Measurements from ENCODE around the gene MARCHF3. TPM values are rescaled to one million over a fixed set of nuclear protein-coding genes. Genes with fewer than 3 reads are reported as not detected.
"Not testable (repeated sequence)": the region's sequence is repeated elsewhere in the genome, so short reads cannot be mapped to it uniquely, and the experiment has no call there.

MARCHF3 gene
- total RNA-seq, 1 experiment from 2014 or later = 1.1 TPM

DNA sequence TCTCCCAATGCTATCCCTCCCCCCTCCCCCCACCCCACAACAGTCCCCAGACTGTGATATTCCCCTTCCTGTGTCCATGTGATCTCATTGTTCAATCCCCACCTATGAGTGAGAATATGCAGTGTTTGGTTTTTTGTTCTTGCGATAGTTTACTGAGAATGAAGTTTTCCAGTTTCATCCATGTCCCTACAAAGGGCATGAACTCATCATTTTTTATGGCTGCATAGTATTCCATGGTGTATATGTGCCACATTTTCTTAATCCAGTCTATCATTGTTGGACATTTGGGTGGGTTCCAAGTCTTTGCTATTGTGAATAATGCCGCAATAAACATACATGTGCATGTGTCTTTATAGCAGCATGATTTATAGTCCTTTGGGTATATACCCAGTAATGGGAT lies 139.9 kb downstream of the MARCHF3 start:
- H3K4me3 ChIP-seq (ENCODE audit: low read depth, low read length, poor library complexity, severe bottlenecking); H3K27me3 ChIP-seq (replicated peaks; ENCODE audit: insufficient read depth, low read depth, low read length, poor library complexity); H3K9me3 ChIP-seq (ENCODE audit: low read depth, low read length, poor library complexity, severe bottlenecking); intact Hi-C loops (cut with micrococcal nuclease; ENCODE audit: unreplicated experiment); H3K36me3 ChIP-seq (ENCODE audit: insufficient read depth, low read length, poor library complexity, severe bottlenecking); H3K4me1 ChIP-seq (ENCODE audit: insufficient read depth, low read length, poor library complexity, severe bottlenecking); H3K27ac ChIP-seq (ENCODE audit: low read depth, low read length, poor library complexity, severe bottlenecking); POLR2A ChIA-PET (ENCODE audit: low non-redundant PET); DNase-seq (ENCODE audit: low spot score); CTCF ChIA-PET; BruUV-seq (replicated peaks): not testable (repeated sequence)

DNA sequence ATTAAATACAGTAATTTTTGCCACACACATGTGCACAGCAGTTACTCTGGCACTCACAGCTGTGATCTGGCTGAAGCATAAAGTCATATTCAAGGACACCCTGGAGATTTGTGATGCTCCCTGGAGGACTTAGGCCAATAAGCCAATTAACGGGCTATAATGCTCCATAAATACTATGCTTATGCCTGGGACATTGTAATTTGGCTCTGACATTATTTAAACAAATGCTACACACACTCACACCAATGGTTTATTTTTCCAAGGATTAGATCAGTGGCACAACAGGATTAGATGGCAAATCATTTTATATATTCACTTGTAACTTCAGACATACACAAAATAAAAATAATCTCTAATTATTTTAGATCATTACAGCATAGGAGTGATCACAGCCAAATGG lies 142.2 kb downstream of the MARCHF3 start:
- no TSS peak for BruUV-seq (replicated peaks)
- intact Hi-C loops (cut with micrococcal nuclease; ENCODE audit: unreplicated experiment) = no loop called here
- H3K27ac ChIP-seq (ENCODE audit: low read depth, low read length, poor library complexity, severe bottlenecking) = no peak overlapping the region
- no peaks in the 10 kb centered on the region for H3K9me3 ChIP-seq (ENCODE audit: low read depth, low read length, poor library complexity, severe bottlenecking)
- DNase-seq (ENCODE audit: low spot score) = peak; percentile 43
- no peak overlapping the region for H3K4me3 ChIP-seq (ENCODE audit: low read depth, low read length, poor library complexity, severe bottlenecking)
- no peaks in the 10 kb centered on the region for H3K27me3 ChIP-seq (replicated peaks; ENCODE audit: insufficient read depth, low read depth, low read length, poor library complexity)
- CTCF ChIA-PET = no interaction called here
- peaks cover 7% of the 10 kb centered on the region for H3K4me1 ChIP-seq (ENCODE audit: insufficient read depth, low read length, poor library complexity, severe bottlenecking)
- TF ChIP-seq, protein P1, sequence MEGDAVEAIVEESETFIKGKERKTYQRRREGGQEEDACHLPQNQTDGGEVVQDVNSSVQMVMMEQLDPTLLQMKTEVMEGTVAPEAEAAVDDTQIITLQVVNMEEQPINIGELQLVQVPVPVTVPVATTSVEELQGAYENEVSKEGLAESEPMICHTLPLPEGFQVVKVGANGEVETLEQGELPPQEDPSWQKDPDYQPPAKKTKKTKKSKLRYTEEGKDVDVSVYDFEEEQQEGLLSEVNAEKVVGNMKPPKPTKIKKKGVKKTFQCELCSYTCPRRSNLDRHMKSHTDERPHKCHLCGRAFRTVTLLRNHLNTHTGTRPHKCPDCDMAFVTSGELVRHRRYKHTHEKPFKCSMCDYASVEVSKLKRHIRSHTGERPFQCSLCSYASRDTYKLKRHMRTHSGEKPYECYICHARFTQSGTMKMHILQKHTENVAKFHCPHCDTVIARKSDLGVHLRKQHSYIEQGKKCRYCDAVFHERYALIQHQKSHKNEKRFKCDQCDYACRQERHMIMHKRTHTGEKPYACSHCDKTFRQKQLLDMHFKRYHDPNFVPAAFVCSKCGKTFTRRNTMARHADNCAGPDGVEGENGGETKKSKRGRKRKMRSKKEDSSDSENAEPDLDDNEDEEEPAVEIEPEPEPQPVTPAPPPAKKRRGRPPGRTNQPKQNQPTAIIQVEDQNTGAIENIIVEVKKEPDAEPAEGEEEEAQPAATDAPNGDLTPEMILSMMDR (conservative IDR thresholded peaks at IDR 0.05; ENCODE audit: low read depth, low read length) = no peak
- TF ChIP-seq EZH2 (IDR thresholded peaks at IDR 0.05; ENCODE audit: borderline replicate concordance, low read depth, low read length, poor library complexity, severe bottlenecking) = no peak
- POLR2A ChIA-PET (ENCODE audit: low non-redundant PET) = no interaction called here
- H3K36me3 ChIP-seq (ENCODE audit: insufficient read depth, low read length, poor library complexity, severe bottlenecking) = no peaks in the 10 kb centered on the region

DNA sequence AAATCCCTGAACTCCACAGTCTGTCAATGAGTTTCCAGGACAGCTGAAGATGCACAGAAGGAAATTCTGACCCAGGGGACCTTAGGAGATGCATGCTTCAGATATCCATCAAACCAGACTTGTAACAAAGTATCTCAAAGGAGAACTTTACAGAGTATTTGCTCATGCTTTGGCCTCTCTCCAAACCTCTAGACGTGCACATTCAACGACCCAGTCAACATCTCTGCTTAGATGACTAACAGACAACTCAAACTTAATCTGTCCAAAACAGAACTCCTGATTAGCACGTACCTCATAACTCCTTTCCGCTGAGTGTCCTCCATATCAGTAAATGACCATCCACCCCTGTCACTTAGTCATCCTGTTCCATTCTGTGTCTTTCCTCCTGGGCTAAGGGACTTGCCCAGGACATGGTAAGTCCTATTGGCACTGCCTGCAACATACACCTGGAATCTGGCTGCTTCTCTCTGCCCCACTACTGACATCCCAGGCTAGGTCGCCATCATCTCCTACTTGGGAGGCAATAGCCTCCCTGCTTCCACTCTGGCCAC lies 146.0 kb downstream of the MARCHF3 start:
- Histone ChIP-seq H3K36me3 (ENCODE audit: insufficient read depth, low read length, poor library complexity, severe bottlenecking) (no peaks in the 10 kb centered on the region), H3K4me1 (ENCODE audit: insufficient read depth, low read length, poor library complexity, severe bottlenecking) (peaks cover 7% of the 10 kb centered on the region), H3K27ac (ENCODE audit: low read depth, low read length, poor library complexity, severe bottlenecking) (no peak overlapping the region), H3K27me3 (replicated peaks; ENCODE audit: insufficient read depth, low read depth, low read length, poor library complexity) (no peaks in the 10 kb centered on the region), H3K9me3 (ENCODE audit: low read depth, low read length, poor library complexity, severe bottlenecking) (no peaks in the 10 kb centered on the region), H3K4me3 (ENCODE audit: low read depth, low read length, poor library complexity, severe bottlenecking) (no peak overlapping the region)
- no peak for DNase-seq (ENCODE audit: low spot score)
- TF ChIP-seq EZH2 (IDR thresholded peaks at IDR 0.05; ENCODE audit: borderline replicate concordance, low read depth, low read length, poor library complexity, severe bottlenecking) = no peak
- TF ChIP-seq, protein P1 (conservative IDR thresholded peaks at IDR 0.05; ENCODE audit: low read depth, low read length) = no peak
- no TSS peak for BruUV-seq (replicated peaks)
- intact Hi-C loops (cut with micrococcal nuclease; ENCODE audit: unreplicated experiment) = no loop called here
- ChIA-PET CTCF (no interaction called here), POLR2A (ENCODE audit: low non-redundant PET) (no interaction called here)

DNA sequence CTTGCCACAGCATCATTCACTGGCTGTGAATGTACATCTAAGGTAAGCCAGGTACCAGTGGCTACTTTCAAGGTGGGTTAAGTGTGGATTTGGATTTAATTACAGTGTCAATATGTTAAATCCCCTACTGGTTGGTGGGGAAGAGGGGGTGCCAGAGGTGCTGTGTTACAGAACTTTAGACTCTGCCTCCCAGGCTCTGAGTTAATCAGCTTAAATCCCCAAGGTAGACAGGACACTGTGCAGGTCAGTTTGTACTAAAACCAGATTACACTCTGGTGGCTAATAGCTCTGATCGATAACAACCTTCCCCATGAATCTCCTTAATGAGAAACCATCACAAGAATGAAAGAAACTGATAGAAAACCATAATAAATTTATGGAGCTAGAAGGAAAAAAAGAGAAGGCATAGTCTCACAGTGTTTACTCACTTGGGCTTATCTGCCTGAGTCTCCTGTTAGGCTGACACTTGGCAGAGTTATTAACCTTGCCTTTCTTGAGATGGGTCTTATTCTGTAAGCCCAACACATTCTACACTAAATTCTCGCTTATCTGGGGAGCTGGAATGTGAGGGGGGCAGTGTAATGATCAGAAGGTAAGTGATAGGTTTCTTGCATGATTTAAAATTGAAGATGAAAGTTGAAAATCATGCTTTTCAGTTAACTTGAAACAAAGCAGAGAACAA lies 146.7 kb downstream of the MARCHF3 start:
- no peak overlapping the region for H3K4me3 ChIP-seq (ENCODE audit: low read depth, low read length, poor library complexity, severe bottlenecking)
- BruUV-seq (replicated peaks) = no TSS peak
- no peaks in the 10 kb centered on the region for H3K36me3 ChIP-seq (ENCODE audit: insufficient read depth, low read length, poor library complexity, severe bottlenecking)
- TF ChIP-seq EZH2 (IDR thresholded peaks at IDR 0.05; ENCODE audit: borderline replicate concordance, low read depth, low read length, poor library complexity, severe bottlenecking) = no peak
- TF ChIP-seq, protein P1 (conservative IDR thresholded peaks at IDR 0.05; ENCODE audit: low read depth, low read length) = no peak
- no peaks in the 10 kb centered on the region for H3K9me3 ChIP-seq (ENCODE audit: low read depth, low read length, poor library complexity, severe bottlenecking)
- peaks cover 7% of the 10 kb centered on the region for H3K4me1 ChIP-seq (ENCODE audit: insufficient read depth, low read length, poor library complexity, severe bottlenecking)
- H3K27ac ChIP-seq (ENCODE audit: low read depth, low read length, poor library complexity, severe bottlenecking) = no peak overlapping the region
- POLR2A ChIA-PET (ENCODE audit: low non-redundant PET) = no interaction called here
- H3K27me3 ChIP-seq (replicated peaks; ENCODE audit: insufficient read depth, low read depth, low read length, poor library complexity) = no peaks in the 10 kb centered on the region
- intact Hi-C loops (cut with micrococcal nuclease; ENCODE audit: unreplicated experiment) = no loop called here
- DNase-seq (ENCODE audit: low spot score) = no peak
- CTCF ChIA-PET = no interaction called here

All from A673 (cell line).